K562 (cell line): Measurements from ENCODE around the gene HOXD9. TPM values are rescaled to one million over a fixed set of nuclear protein-coding genes. Genes with fewer than 3 reads are reported as not detected.

ENCODE experiments used
- BRD9 ChIP-seq: fragments of 450-650 bp; IDR thresholded peaks from 2 replicates; pipeline ENCODE4 v1.6.1; 2018; ENCODE audit warnings: low read depth; ENCODE audit not compliant: partially characterized antibody
- DIDO1 ChIP-seq: fragments of 450-650 bp; IDR thresholded peaks from 2 replicates; pipeline ENCODE4 v1.6.1; 2016; ENCODE audit warnings: low read depth, missing biosample characterization, missing genetic modification characterization
- E2F8 ChIP-seq: fragments of 450-650 bp; IDR thresholded peaks from 2 replicates; pipeline ENCODE4 v1.7.1; 2018; ENCODE audit warnings: mild to moderate bottlenecking, low read depth; ENCODE audit not compliant: partially characterized antibody
- ETV6 ChIP-seq, 3 experiments: fragments of 150-350 bp in 1 of 3; sonication (generic) in 1 of 3; formaldehyde crosslinking in 1 of 3; IDR thresholded peaks; 2 replicates each; pipeline versions ENCODE4 v1.6.1 to v1.8.0; 2014 to 2022; ENCODE audit warnings: borderline replicate concordance in 2 of 3, low read depth in 2 of 3, antibody characterized with exemption in 1 of 3, low read length in 1 of 3, mild to moderate bottlenecking in 1 of 3, missing genetic modification reagents in 1 of 3
- FOXK2 ChIP-seq, 2 experiments: fragments of 450-650 bp; IDR thresholded peaks in 1 of 2; conservative IDR thresholded peaks in 1 of 2; 2 replicates each; pipeline ENCODE4 v1.6.1; 2016; ENCODE audit warnings: low read depth in 2 of 2, mild to moderate bottlenecking in 1 of 2
- GTF3C2 ChIP-seq: IDR thresholded peaks from 3 replicates; pipeline ENCODE4 v1.6.1; 2011; ENCODE audit warnings: borderline replicate concordance, mild to moderate bottlenecking, moderate library complexity; ENCODE audit not compliant: insufficient read length; ENCODE audit errors: extremely low read depth
- ILK ChIP-seq: fragments of 450-650 bp; IDR thresholded peaks from 2 replicates; pipeline ENCODE4 v1.6.1; 2016; ENCODE audit warnings: missing genetic modification characterization, low read depth, mild to moderate bottlenecking, missing compliant biosample characterization, moderate library complexity, borderline replicate concordance
- JUNB ChIP-seq: fragments of 450-650 bp; formaldehyde crosslinking; conservative IDR thresholded peaks from 2 replicates; pipeline ENCODE4 v1.4.0; 2020; ENCODE audit warnings: mild to moderate bottlenecking
- MAZ ChIP-seq, 2 experiments: fragments of 450-650 bp in 1 of 2; sonication (generic) in 1 of 2; formaldehyde crosslinking; IDR thresholded peaks in 1 of 2; conservative IDR thresholded peaks in 1 of 2; 2 replicates each; pipeline versions ENCODE4 v1.4.0 to v1.5.0; 2020; ENCODE audit warnings: mild to moderate bottlenecking in 1 of 2, missing genetic modification reagents in 1 of 2
- MYNN ChIP-seq, 2 experiments: sonication (generic); formaldehyde crosslinking in 1 of 2; IDR thresholded peaks; 2 replicates each; pipeline versions ENCODE4 v1.5.0 to v1.6.1; 2016 to 2020; ENCODE audit warnings: antibody characterized with exemption in 1 of 2, missing genetic modification reagents in 1 of 2
- PREB ChIP-seq: sonication (generic); formaldehyde crosslinking; IDR thresholded peaks from 2 replicates; pipeline ENCODE4 v1.8.1; 2023; ENCODE audit warnings: mild to moderate bottlenecking, missing genetic modification reagents
- PRMT5 ChIP-seq: sonication (generic); formaldehyde crosslinking; IDR thresholded peaks from 2 replicates; pipeline ENCODE4 v1.5.0; 2020; ENCODE audit warnings: missing genetic modification reagents
- RCOR1 ChIP-seq, 2 experiments: IDR thresholded peaks; 2 replicates each; pipeline ENCODE4 v1.6.1; 2012; ENCODE audit warnings: low read depth in 2 of 2, low read length in 2 of 2, borderline replicate concordance in 1 of 2, improper control_type of control experiment in 1 of 2
- SP2 ChIP-seq: IDR thresholded peaks from 2 replicates; pipeline ENCODE4 v1.6.1; 2011; ENCODE audit warnings: mild to moderate bottlenecking, low read depth, low read length, moderate library complexity; ENCODE audit not compliant: poor library complexity, severe bottlenecking; ENCODE audit errors: extremely low read depth
- TBP ChIP-seq: optimal IDR thresholded peaks from 2 replicates; pipeline ENCODE3; 2011; ENCODE audit warnings: low read depth, low read length, improper control_type of control experiment
- TCF3 ChIP-seq: sonication (generic); formaldehyde crosslinking; IDR thresholded peaks from 2 replicates; pipeline ENCODE4 v1.4.0; 2020; ENCODE audit warnings: mild to moderate bottlenecking, missing genetic modification reagents
- ZNF146 ChIP-seq: IDR thresholded peaks from one replicate; pipeline ENCODE4 v1.6.1; 2018; ENCODE audit warnings: missing compliant biosample characterization; ENCODE audit not compliant: unreplicated experiment
- ZNF23 ChIP-seq: fragments of 250-450 bp; sonication (Bioruptor Pico); IDR thresholded peaks from 2 replicates; pipeline ENCODE4 v1.4.0; 2020; ENCODE audit warnings: mild to moderate bottlenecking
- polyA plus RNA-seq, 8 experiments: library from polyadenylated mRNA; depleted of rRNA in 4 of 8; stranded (reverse) in 5 of 8; unstranded in 3 of 8; fragments of >200 nt; fragmentation: Nextera tagmentation in 2 of 8; fragmentation: Illumina TruSeq in 1 of 8; extraction: Ambion mirVana in 2 of 8; extraction: Trizol in 1 of 8; gene quantifications; 2 replicates each; pipeline versions ENCODE4 v1.2.1 to v1.2.3, GENCODE V29; 2011 to 2014; ENCODE audit warnings: inconsistent platforms in 1 of 8, missing spikeins in 1 of 8
- total RNA-seq, 7 experiments: library from RNA; depleted of rRNA in 6 of 7; stranded (reverse); fragments of >200 nt in 6 of 7; fragmentation: Illumina TruSeq in 2 of 7; extraction: Trizol in 2 of 7; gene quantifications; 2 replicates each; pipeline versions ENCODE4 v1.2.1 to v1.2.3, GENCODE V29; 2011 to 2021; ENCODE audit warnings: low replicate concordance in 1 of 7

HOXD9 gene
- total and polyA plus RNA-seq, 9 of the 15 experiments (the other 6 are each of a cell fraction or from before 2014, with no cell fraction given) = not detected

- TF ChIP-seq PREB (CRISPR knock-in tag) (no peak), GTF3C2 (no peak), DIDO1 (tag) (no peak), ETV6 (IDR thresholded peaks at IDR 0.05; ENCODE audit: borderline replicate concordance in 1 of 2, low read depth in 2 of 2, low read length in 1 of 2) (no peak), ETV6 (CRISPR knock-in tag; IDR thresholded peaks at IDR 0.05; ENCODE audit: borderline replicate concordance) (no peak), ZNF23 (CRISPR knock-in tag) (no peak), ILK (tag) (no peak), MYNN (IDR thresholded peaks at IDR 0.05) (no peak), MYNN (CRISPR knock-in tag; IDR thresholded peaks at IDR 0.05) (no peak), BRD9 (no peak), PRMT5 (CRISPR knock-in tag) (no peak), TBP (no peak), FOXK2 (conservative IDR thresholded peaks at IDR 0.05 in 1 of 2, IDR thresholded peaks at IDR 0.05 in 1 of 2; ENCODE audit: low read depth in 2 of 2) (no peak), SP2 (no peak), RCOR1 (IDR thresholded peaks at IDR 0.05; ENCODE audit: borderline replicate concordance in 1 of 2, low read depth in 2 of 2, low read length in 2 of 2) (no peak), ZNF146 (CRISPR knock-in tag) (no peak), E2F8 (peak; percentile 44), TCF3 (CRISPR knock-in tag) (no peak), JUNB (CRISPR knock-in tag) (no peak), MAZ (CRISPR knock-in tag; conservative IDR thresholded peaks at IDR 0.05 in 1 of 2, IDR thresholded peaks at IDR 0.05 in 1 of 2) (peak; percentile 97 to 98)
These were observed 18.2 kb downstream of the HOXD9 start (continued) for GRCh38 chr2:176140513-176141317.
